ENCODE results near the gene HIPK3. TPM values are rescaled to one million over a fixed set of nuclear protein-coding genes. Genes with fewer than 3 reads are reported as not detected.
"Not testable (repeated sequence)": the region's sequence is repeated elsewhere in the genome, so short reads cannot be mapped to it uniquely, and the experiment has no call there.

Gene HIPK3
- total RNA-seq: 41.9 and 42.3 TPM in 2 replicates

- intact Hi-C loops (cut with micrococcal nuclease): loop anchor here (1.0 to 5.0 kb wide), 8 partner anchors 80 to 1750 kb away; partner anchors contain the start of genes C11orf91, CAPRIN1, DEPDC7 and EIF3M
Observed at GRCh38 chr11:33257160-33257896, at the start of gene HIPK3. HIPK3 (plus strand) TSS chr11:33257381.

- intact Hi-C loops (cut with micrococcal nuclease): no loop called here
Observed at GRCh38 chr11:33207408-33207985, 49.7 kb upstream of the HIPK3 start.

- intact Hi-C loops (cut with micrococcal nuclease): no loop called here
Observed at GRCh38 chr11:33208150-33208549, 49.0 kb upstream of the HIPK3 start.

GRCh38 chr11:33211153-33211552 is 46.0 kb upstream of the HIPK3 start:
- intact Hi-C loops (cut with micrococcal nuclease): no loop called here

- intact Hi-C loops (cut with micrococcal nuclease): no loop called here
Observed at GRCh38 chr11:33211580-33211979, 45.6 kb upstream of the HIPK3 start.

GRCh38 chr11:33214187-33214586 is 43.0 kb upstream of the HIPK3 start:
- intact Hi-C loops (cut with micrococcal nuclease): no loop called here

- intact Hi-C loops (cut with micrococcal nuclease): no loop called here
Observed at GRCh38 chr11:33214767-33215166, 42.4 kb upstream of the HIPK3 start.

- intact Hi-C loops (cut with micrococcal nuclease): not testable (repeated sequence)
Observed at GRCh38 chr11:33216676-33217075, 40.5 kb upstream of the HIPK3 start.

GRCh38 chr11:33222052-33222750 is 35.0 kb upstream of the HIPK3 start:
- intact Hi-C loops (cut with micrococcal nuclease): no loop called here

- intact Hi-C loops (cut with micrococcal nuclease): no loop called here
Observed at GRCh38 chr11:33225371-33225770, 31.8 kb upstream of the HIPK3 start.

- intact Hi-C loops (cut with micrococcal nuclease): no loop called here
Observed at GRCh38 chr11:33227578-33228261, 29.5 kb upstream of the HIPK3 start.

- intact Hi-C loops (cut with micrococcal nuclease): no loop called here
Observed at GRCh38 chr11:33234397-33235190, 22.6 kb upstream of the HIPK3 start.

GRCh38 chr11:33237039-33237597 is 20.1 kb upstream of the HIPK3 start:
- intact Hi-C loops (cut with micrococcal nuclease): no loop called here

- intact Hi-C loops (cut with micrococcal nuclease): no loop called here
Observed at GRCh38 chr11:33242575-33242974, 14.6 kb upstream of the HIPK3 start.

- intact Hi-C loops (cut with micrococcal nuclease): not testable (repeated sequence)
Observed at GRCh38 chr11:33243654-33244053, 13.5 kb upstream of the HIPK3 start.

- intact Hi-C loops (cut with micrococcal nuclease): no loop called here
Observed at GRCh38 chr11:33248416-33248971, 8.7 kb upstream of the HIPK3 start.

GRCh38 chr11:33256031-33256812 is 959 bp upstream of the HIPK3 start:
- intact Hi-C loops (cut with micrococcal nuclease): loop anchor here (2.0 to 5.0 kb wide), 6 partner anchors 79 to 1749 kb away; partner anchors contain the start of genes CAPRIN1, DEPDC7, EIF3M and ELP4

- intact Hi-C loops (cut with micrococcal nuclease): loop anchor here (1.0 to 5.0 kb wide), 8 partner anchors 79 to 1749 kb away; partner anchors contain the start of genes C11orf91, CAPRIN1, DEPDC7 and EIF3M
Observed at GRCh38 chr11:33256813-33257159, 395 bp upstream of the HIPK3 start.
